ENCODE measurements around the gene SPCS1. TPM values are rescaled to one million over a fixed set of nuclear protein-coding genes. Genes with fewer than 3 reads are reported as not detected.

Gene SPCS1
- total and polyA plus RNA-seq, 10 donors = 56.5 to 154 (median 107) TPM

DNA sequence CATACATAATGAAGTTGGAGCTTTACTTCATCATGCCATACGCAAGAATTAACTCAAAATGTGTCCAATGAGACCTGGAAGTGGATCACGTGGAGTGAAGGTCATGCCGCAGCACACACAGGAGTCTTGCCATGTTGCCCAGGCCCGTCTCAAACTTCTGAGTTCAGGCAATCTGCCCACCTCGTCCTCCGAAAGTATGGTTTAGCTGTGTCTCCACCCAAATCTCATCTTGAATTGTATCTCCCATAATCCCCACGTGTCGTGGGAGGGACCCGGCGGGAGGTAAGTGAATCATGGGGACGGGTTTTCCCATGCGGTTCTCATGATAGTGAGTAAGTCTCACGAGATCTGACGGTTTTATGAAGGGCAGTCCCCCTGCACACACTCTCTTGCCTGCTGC lies 25.7 kb downstream of the SPCS1 start:
- H3K4me3 ChIP-seq = no peak overlapping the region
- H3K27ac ChIP-seq = no peak overlapping the region
- H3K4me1 ChIP-seq = no peaks in the 10 kb centered on the region
- intact Hi-C loops (cut with DNase I; ENCODE audit: low total_unique reads) = no loop called here
- H3K36me3 ChIP-seq = peaks cover 0 to 94% (median 49%) of the 10 kb centered on the region in 6 donors
- WGBS, 5 donors = 83 to 98% (median 96%) methylated on average over 14 of the region's 14 CpGs
- no peak for DNase-seq
- TF ChIP-seq POLR2A (IDR thresholded peaks at IDR 0.05) = no peak
- no peak for TF ChIP-seq POLR2AphosphoS5 (IDR thresholded peaks at IDR 0.05)
- no peak for TF ChIP-seq CTCF (IDR thresholded peaks at IDR 0.05 in 8 of 11, conservative IDR thresholded peaks at IDR 0.05 in 3 of 11)
- peaks cover 0 to 48% (median 31%) of the 10 kb centered on the region in 8 donors for H3K9me3 ChIP-seq
- H3K27me3 ChIP-seq (replicated peaks in 1 of 7) = no peaks in the 10 kb centered on the region

DNA sequence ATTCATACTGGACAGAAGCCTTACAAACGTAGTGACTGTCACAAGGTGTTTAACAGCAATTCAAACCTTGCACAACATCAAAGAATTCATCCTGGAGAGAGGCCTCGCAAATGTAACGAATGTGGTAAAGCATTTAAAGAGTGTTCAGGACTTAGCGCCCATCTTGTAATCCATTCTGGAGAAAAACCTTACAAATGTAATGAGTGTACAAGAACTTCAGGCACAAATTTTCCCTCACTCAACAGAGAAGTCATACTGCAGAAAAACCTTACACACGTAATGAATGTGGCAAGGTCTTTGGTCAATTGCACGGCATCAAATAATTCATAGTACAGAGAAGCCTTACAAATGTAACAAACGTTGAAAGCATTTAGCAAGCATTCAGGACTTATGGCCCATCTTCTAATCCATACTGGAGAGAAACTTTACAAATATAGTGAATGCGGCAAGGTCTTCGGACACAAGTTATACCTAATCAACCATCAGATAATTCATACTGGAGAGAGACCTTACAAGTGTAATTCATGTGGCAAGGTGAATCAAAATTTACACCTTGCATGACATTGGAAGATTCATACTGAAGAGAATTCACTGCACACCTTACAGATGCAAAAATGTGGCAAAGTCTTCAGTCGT lies 27.5 kb downstream of the SPCS1 start:
- Histone ChIP-seq H3K4me3 (no peak overlapping the region), H3K36me3 (peaks cover 0 to 99% (median 63%) of the 10 kb centered on the region in 6 donors), H3K9me3 (peaks cover 0 to 43% (median 26%) of the 10 kb centered on the region in 8 donors), H3K27ac (no peak overlapping the region), H3K27me3 (replicated peaks in 1 of 7) (no peaks in the 10 kb centered on the region), H3K4me1 (no peaks in the 10 kb centered on the region)
- intact Hi-C loops (cut with DNase I; ENCODE audit: low total_unique reads) = no loop called here
- TF ChIP-seq POLR2A (IDR thresholded peaks at IDR 0.05) (no peak), POLR2AphosphoS5 (IDR thresholded peaks at IDR 0.05) (no peak), CTCF (IDR thresholded peaks at IDR 0.05 in 8 of 11, conservative IDR thresholded peaks at IDR 0.05 in 3 of 11) (no peak)
- WGBS, 5 donors = 86 to 98% (median 95%) methylated on average over 10 of the region's 10 CpGs
- DNase-seq = no peak

DNA sequence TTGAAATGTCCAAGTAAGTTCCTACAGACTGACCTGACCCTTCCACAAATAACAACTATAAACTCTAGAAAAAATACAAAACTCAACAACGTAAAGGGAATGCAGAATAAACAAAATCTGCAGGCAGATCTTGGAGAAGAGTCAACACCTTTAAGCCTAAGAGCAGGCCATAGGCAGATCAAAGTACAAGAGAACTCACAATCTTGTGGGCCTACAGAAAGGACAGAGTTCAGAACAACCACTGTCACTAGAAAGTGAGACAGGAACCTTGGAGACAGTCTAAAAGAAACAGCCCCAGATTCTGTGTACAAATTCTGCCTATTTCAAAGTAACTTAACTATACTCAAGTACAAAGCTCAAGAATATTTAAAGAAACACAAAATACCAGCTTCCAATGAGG lies 33.8 kb downstream of the SPCS1 start:
- WGBS, 5 donors = 87 to 97% (median 91%) methylated on average over 1 of the region's 1 CpG
- H3K9me3 ChIP-seq = no peaks in the 10 kb centered on the region
- no peaks in the 10 kb centered on the region for H3K27me3 ChIP-seq (replicated peaks in 1 of 7)
- peaks cover 2 to 100% (median 80%) of the 10 kb centered on the region in 6 donors for H3K36me3 ChIP-seq
- H3K27ac ChIP-seq = no peak overlapping the region
- DNase-seq = no peak
- no peaks in the 10 kb centered on the region for H3K4me1 ChIP-seq
- TF ChIP-seq CTCF (IDR thresholded peaks at IDR 0.05 in 8 of 11, conservative IDR thresholded peaks at IDR 0.05 in 3 of 11) = no peak
- no peak for TF ChIP-seq POLR2AphosphoS5 (IDR thresholded peaks at IDR 0.05)
- no peak for TF ChIP-seq POLR2A (IDR thresholded peaks at IDR 0.05)
- no peak overlapping the region for H3K4me3 ChIP-seq
- intact Hi-C loops (cut with DNase I; ENCODE audit: low total_unique reads) = no loop called here

- no peaks in the 10 kb centered on the region for H3K9me3 ChIP-seq
- no peak overlapping the region for H3K27ac ChIP-seq
- TF ChIP-seq POLR2AphosphoS5 (IDR thresholded peaks at IDR 0.05) = no peak
- TF ChIP-seq CTCF (IDR thresholded peaks at IDR 0.05 in 8 of 11, conservative IDR thresholded peaks at IDR 0.05 in 3 of 11) = peak in 10 of 11 experiments; percentile 16 to 63 (median 50)
- H3K4me1 ChIP-seq = no peaks in the 10 kb centered on the region
- no peak for DNase-seq
- peaks cover 7 to 100% (median 88%) of the 10 kb centered on the region in 6 donors for H3K36me3 ChIP-seq
- H3K27me3 ChIP-seq (replicated peaks in 1 of 7) = no peaks in the 10 kb centered on the region
- no peak overlapping the region for H3K4me3 ChIP-seq
- WGBS, 5 donors = 74 to 95% (median 92%) methylated on average over 3 of the region's 3 CpGs
- intact Hi-C loops (cut with DNase I; ENCODE audit: low total_unique reads) = no loop called here
Measured at GRCh38 chr3:52742418-52743041, 36.6 kb downstream of the SPCS1 start.

All from spleen (tissue), 11 donors.